AG09319 (cell line): ENCODE data around the gene MDFI.

Experiments used
- DNase-seq: peaks from one replicate; pipeline ENCODE4 v3.0.0-alpha.2; 2010; ENCODE audit warnings: low read depth; ENCODE audit errors: extremely low read depth
- TF ChIP-seq, protein P1 (sequence below): IDR thresholded peaks from 2 replicates; pipeline ENCODE4 v1.5.1; 2011; ENCODE audit warnings: low read depth, mild to moderate bottlenecking, inconsistent platforms, low read length, moderate library complexity

MDFI gene

DNA sequence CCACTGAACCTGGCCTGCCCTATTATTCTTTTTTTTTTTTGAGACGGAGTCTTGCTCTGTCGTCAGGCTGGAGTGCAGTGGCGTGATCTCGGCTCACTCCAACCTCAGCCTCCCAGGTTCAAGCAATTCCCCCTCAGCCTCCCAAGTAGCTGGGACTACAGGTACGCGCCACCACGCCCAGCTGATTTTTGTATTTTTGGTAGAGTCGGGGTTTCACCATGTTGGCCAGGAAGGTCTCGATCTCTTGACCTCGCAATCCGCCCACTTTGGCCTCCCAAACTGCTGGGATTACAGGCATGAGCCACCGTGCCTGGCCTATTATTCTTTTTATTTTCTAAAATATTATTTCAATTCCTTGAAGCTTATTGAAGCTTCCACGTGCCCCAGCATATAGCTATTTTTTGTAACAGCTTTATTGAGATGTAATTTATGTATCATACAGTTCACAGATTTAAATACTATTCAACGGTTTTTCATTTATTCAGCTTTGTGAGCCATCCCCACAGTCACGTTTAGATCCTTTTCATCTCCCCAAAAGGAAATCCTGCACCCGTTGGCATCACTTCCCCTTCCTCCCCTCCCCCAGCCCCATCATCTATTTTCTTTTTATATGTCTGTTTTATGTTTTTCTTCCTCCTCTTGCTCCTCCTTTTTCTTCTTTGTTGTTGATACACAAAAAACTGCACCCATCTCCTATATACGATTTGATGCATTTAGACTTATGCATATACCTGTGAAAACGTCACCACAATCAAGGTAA lies 13.5 kb upstream of the MDFI start:
- DNase-seq: no peak
- TF ChIP-seq, protein P1, sequence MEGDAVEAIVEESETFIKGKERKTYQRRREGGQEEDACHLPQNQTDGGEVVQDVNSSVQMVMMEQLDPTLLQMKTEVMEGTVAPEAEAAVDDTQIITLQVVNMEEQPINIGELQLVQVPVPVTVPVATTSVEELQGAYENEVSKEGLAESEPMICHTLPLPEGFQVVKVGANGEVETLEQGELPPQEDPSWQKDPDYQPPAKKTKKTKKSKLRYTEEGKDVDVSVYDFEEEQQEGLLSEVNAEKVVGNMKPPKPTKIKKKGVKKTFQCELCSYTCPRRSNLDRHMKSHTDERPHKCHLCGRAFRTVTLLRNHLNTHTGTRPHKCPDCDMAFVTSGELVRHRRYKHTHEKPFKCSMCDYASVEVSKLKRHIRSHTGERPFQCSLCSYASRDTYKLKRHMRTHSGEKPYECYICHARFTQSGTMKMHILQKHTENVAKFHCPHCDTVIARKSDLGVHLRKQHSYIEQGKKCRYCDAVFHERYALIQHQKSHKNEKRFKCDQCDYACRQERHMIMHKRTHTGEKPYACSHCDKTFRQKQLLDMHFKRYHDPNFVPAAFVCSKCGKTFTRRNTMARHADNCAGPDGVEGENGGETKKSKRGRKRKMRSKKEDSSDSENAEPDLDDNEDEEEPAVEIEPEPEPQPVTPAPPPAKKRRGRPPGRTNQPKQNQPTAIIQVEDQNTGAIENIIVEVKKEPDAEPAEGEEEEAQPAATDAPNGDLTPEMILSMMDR: no peak

DNA sequence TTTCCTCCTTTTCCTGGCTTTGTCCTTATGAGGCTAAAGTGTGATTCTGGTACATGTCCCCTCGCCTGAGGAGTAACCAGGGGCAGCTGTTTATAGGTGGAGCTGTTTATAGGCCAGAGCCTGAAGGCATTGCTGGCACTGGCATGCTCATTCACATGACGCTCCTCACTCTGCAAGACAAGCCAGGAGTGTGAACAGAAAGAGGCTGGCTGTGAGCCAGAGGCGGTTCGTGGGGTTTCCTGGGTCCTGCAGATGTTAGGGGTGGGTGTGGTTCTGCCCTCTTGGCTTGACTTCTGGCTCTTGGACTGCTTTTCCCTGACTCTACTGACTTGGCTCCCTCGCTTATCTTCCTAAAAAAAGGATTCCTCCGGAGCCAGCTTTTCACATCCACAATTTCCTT lies 12.8 kb upstream of the MDFI start:
- TF ChIP-seq, protein P1: no peak
- DNase-seq: no peak

DNA sequence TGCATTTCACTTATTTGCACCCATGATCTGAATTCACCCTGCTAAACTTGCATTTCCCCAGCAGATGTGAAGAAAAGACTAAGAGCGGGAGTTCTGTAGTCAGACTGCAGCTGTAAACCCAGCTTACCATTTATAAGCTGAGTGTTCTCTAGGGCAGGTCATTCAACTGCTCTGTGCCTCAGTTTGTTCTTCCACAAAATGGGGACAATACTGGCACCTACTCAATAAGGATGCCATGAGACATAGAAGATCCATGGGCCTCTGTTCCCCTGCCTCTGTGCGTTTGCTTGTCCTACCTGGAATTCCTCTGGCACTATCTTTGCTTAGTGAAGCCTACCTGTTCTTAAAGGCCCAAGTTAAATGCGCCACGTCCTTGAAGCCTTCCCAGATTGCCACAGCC lies 12.2 kb upstream of the MDFI start:
- TF ChIP-seq, protein P1: no peak

DNA sequence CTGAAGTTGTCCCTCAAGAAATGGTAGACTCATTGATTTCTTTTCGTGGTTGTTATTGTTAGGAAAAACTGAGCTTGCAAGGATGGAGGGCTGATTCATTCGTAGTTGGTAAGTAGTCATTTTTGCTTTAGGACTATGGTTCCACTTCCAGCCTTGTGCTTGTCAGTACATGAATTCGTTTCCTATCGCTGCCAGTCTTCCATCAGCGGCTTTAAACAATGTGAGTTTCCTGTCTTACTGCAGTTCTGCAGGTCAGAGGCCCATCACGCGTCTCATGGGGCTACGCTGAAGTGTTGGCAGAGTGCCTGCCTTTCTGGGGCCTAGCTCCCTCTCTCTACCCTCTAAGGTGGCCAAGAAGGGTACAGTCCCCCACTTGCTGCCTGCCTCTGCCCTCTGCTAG lies 11.4 kb upstream of the MDFI start:
- TF ChIP-seq, protein P1: no peak
- DNase-seq: no peak

More for the DNA sequence above, 12.2 kb upstream of the MDFI start:
- no peak for DNase-seq

DNA sequence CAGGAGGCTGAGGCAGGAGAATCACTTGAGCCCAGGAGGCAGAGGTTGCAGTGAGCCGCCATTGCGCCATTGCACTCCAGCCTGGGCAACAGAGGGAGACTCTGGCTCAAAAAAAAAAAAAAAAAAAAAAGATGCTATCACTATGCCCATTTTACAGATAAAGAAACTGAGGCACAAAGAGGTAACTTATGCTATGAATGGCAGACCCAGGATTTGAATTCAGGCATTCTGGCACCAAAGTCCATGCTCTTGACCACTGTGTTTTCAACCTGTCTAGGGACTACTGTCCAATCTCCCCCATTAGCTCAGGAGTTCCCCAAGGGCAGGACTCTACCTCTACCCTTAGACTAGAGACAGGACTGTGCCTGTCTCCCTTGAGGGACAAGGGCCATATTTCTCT lies 9.1 kb upstream of the MDFI start:
- no peak for DNase-seq
- TF ChIP-seq, protein P1: no peak

DNA sequence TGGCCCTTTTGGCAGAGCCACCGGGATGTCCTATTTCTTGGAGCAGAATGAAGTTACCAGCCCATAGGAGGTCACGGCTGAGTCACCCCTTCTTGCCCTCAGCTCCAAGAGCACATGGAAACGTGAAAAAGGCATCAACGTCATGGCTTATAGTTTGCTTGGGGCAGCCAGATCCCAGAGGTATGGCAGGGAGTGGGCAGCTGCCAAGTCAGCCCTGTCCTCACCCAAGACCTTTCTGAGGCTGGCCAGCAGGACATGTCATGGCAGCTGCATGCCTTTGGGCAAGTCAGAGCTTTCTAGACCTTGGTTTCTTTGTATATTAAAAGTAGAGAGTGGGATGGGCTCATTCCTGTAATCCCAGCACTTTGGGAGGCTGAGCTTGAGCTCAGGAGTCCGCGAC lies 8.2 kb upstream of the MDFI start:
- TF ChIP-seq, protein P1: no peak

DNA sequence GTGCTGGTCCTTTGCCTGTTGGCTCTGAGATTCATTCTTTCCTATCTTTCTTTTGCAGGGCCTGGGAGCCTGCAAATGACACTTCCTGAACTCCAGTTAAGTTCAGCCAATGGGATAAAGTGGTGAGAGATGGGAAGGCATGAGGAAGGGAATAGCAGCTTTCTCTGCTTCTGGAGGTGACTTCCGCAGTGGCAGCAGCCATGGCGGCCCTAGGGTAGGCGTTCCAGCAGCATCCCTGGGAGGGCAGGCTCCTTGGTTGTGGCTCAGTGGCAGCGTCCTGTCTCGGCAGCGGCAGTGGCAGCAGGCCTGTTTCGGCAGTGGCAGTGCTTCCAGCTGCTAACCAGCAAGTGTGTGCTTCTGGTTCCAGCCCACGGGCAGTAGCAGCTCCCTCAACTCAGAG lies 7.3 kb upstream of the MDFI start:
- TF ChIP-seq, protein P1: no peak
- DNase-seq: no peak

More for the DNA sequence above, 8.2 kb upstream of the MDFI start:
- DNase-seq: no peak
